Astrocyte of the cerebellum (primary cell): ENCODE measurements around the gene TSPEAR.

Experiments used
- DNase-seq: peaks from one replicate; pipeline ENCODE4 v3.0.0-alpha.2; 2011; ENCODE audit warnings: low read depth
- H3K4me3 ChIP-seq: 2 replicates; pipeline ENCODE4 v1.5.1; 2011; ENCODE audit warnings: mild to moderate bottlenecking, low read depth, low read length, moderate library complexity
- CTCF ChIP-seq: IDR thresholded peaks from 2 replicates; pipeline ENCODE4 v1.5.1; 2012; ENCODE audit warnings: low read length, low read depth, moderate library complexity, mild to moderate bottlenecking; ENCODE audit errors: missing control alignments
- in situ Hi-C: cut with HindIII; loops from 2 replicates; pipeline ENCODE4 v1.10.0; 2017; ENCODE audit warnings: low sequenced_read_pairs

The TSPEAR gene

DNA sequence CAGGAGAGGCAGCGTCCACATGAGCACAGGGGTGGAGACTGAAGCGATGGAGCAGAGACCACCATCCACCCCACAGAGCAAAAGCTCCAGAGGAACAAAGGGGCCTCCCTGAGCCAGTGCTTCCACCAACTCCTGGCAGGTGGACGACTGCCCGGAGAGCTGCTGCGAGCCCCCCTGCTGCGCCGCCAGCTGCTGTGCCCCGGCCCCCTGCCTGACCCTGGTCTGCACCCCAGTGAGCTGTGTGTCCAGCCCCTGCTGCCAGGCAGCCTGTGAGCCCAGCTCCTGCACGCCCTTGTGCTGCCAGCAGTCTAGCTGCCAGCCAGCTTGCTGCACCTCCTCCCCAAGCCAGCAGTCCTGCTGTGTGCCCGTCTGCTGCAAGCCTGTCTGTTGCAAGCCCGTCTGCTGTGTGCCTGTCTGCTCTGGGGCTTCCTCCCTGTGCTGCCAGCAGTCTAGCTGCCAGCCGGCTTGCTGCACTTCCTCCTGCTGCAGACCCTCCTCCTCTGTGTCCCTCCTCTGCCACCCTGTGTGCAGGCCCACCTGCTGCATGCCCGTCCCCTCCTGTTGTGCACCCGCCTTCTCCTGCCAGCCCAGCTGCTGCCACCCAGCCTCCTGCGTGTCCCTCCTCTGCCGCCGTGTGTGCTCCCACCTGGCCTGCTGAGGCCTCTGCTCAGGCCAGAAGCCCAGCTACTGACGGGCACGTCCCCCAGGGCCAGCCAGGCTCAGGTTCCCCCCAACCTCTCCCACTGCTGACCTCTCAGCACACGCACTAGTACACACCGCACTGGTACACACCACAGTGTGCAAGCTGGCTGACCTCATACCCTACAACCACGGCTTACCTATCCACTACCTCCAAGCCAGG, 9.0 kb downstream of the TSPEAR start:
- no peak overlapping the region for H3K4me3 ChIP-seq
- in situ Hi-C loops, result no loop called here
- no peak for DNase-seq
- TF ChIP-seq CTCF, result no peak

- in situ Hi-C loops, result no loop called here
- DNase-seq, result no peak
- no peak for TF ChIP-seq CTCF
- H3K4me3 ChIP-seq, result no peak overlapping the region
These were observed 9.8 kb downstream of the TSPEAR start for GRCh38 chr21:44701541-44701940.

GRCh38 chr21:44701023-44701400, 10.4 kb downstream of the TSPEAR start:
- no peak overlapping the region for H3K4me3 ChIP-seq
- no peak for DNase-seq
- no peak for TF ChIP-seq CTCF
- in situ Hi-C loops, result no loop called here

DNA sequence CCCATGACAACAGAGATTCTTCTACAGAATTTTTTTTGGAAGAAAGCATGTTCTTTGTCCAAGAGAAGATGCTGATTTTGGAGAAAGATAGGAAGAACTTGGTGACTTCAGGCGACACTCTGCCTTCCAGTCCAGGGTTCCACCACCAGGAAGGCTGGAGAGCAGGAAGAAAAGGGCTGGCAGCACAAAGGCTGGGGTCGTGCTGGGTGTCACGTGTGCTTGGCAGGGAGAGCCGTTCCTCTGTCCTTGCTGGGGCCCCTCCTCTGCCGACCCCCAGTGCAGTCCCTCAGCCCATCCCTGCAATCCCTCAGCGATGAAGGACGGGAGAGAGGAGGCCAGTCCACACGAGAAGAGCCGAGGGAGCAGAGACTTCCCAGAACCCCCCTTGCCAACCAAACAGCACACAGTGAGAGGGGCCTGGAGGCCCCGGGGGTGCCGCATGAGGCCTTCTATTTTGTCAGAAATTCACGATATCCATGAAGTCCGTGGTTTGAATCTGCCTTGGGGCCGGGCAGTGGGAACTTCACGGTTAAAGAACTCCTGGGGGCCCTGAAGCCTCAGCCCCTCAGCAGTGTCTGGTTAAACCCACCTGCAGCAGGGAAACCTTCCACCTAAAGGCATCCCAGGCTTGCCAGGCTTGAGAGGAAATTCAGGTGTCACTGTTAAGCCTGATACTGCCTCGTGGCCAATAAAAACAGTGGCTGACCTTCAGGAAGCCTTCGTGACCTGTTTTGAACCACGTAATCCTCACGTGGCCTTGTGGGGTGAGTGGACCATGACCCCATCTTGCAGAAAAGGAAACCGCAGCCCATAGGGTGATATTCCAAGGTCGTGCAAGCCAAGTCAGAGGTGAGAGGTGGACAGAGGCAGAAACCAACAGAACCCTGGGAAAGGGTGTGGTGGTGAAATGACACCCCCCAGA, 11.0 kb downstream of the TSPEAR start:
- no peak for DNase-seq
- no peak overlapping the region for H3K4me3 ChIP-seq
- in situ Hi-C loops, result no loop called here
- TF ChIP-seq CTCF, result no peak

DNA sequence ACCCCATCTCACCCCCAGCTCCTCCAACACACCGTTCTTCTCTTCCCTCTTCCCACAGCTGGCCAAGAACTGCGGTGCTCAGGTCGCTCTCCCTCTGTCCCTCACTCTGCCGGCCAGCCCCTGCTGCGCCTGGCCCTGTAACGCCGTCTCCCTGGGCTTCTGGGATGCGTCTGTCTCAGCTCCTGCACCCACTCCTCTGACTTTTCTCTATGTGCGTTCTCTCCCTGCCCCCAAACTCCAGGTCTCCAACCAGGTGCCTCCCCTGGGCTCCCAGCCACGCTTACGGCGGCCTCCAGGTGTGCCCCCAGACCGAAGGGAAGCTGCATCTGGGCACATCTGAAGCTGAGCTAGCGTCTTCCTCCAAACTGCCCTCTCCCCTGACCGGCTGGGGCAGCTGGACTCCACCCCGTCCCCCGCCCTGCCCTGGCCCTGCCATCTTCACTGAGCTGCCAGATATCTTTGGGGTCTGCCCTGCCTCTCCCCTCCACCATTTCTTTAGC, 11.8 kb downstream of the TSPEAR start:
- no peak overlapping the region for H3K4me3 ChIP-seq
- no peak for TF ChIP-seq CTCF
- in situ Hi-C loops, result no loop called here
- no peak for DNase-seq
